H1 (cell line): ENCODE results near the gene ITPR1. TPM values are rescaled to one million over a fixed set of nuclear protein-coding genes. Genes with fewer than 3 reads are reported as not detected.

Source experiments
- CTCF ChIA-PET: fragments of 300-600 bp; sonication (Branson Sonifier 250); formaldehyde crosslinking; loops from one replicate; lab custom pipeline; 2021; ENCODE audit not compliant: partially characterized antibody; lab: Charles Lee
- POLR2A ChIA-PET: fragments of 300-600 bp; sonication (Branson Sonifier 250); formaldehyde crosslinking; loops from one replicate; lab custom pipeline; 2021; ENCODE audit warnings: inconsistent platforms; ENCODE audit not compliant: partially characterized antibody; lab: Charles Lee
- DNase-seq, 2 experiments: peaks; one replicate each; pipeline versions ENCODE4 v3.0.0 to v3.0.0-alpha.2; 2010 to 2022; ENCODE audit warnings: low spot score in 2 of 2, low read depth in 1 of 2, mixed read lengths in 1 of 2
- FAIRE-seq: peaks from 2 replicates; lab custom pipeline; 2011; peaks lifted over from hg19 to GRCh38; lab: Jason Lieb, UNC
- H2AFZ ChIP-seq: 2 replicates; pipeline ENCODE4 v1.8.1; 2012; ENCODE audit warnings: low read length, inconsistent platforms
- H2AK5ac ChIP-seq: 2 replicates; pipeline ENCODE4 v1.6.1; 2013; ENCODE audit warnings: low read depth, low read length
- H2BK120ac ChIP-seq: replicated peaks from 2 replicates; pipeline ENCODE3; 2013; ENCODE audit warnings: low read depth, low read length, inconsistent platforms
- H2BK12ac ChIP-seq: 2 replicates; pipeline ENCODE4 v1.6.1; 2013; ENCODE audit warnings: low read depth, low read length
- H2BK15ac ChIP-seq: 2 replicates; pipeline ENCODE4 v1.6.1; 2013; ENCODE audit warnings: low read length
- H2BK20ac ChIP-seq: 2 replicates; pipeline ENCODE4 v1.6.1; 2013; ENCODE audit warnings: low read length
- H2BK5ac ChIP-seq: 2 replicates; pipeline ENCODE4 v1.6.1; 2013; ENCODE audit warnings: low read depth, low read length
- H3K14ac ChIP-seq: 2 replicates; pipeline ENCODE4 v1.6.1; 2013; ENCODE audit warnings: inconsistent platforms; ENCODE audit not compliant: insufficient read length
- H3K18ac ChIP-seq: 2 replicates; pipeline ENCODE4 v1.6.1; 2013; ENCODE audit warnings: low read length; ENCODE audit errors: extremely low read depth
- H3K23ac ChIP-seq: 2 replicates; pipeline ENCODE4 v1.6.1; 2013; ENCODE audit warnings: inconsistent platforms; ENCODE audit not compliant: insufficient read length
- H3K23me2 ChIP-seq: 2 replicates; pipeline ENCODE4 v1.6.1; 2013; ENCODE audit warnings: low read depth, low read length
- H3K27ac ChIP-seq: 2 replicates; pipeline ENCODE4 v1.6.1; 2011; ENCODE audit warnings: low read depth, low read length, inconsistent platforms
- H3K27me3 ChIP-seq, 4 experiments: replicated peaks in 1 of 4; 1 replicate in 1 of 4; 2 replicates in 3 of 4; pipeline versions ENCODE4 v1.6.1 to v1.8.1; 2011 to 2013; ENCODE audit warnings: low read length in 3 of 4, mild to moderate bottlenecking in 3 of 4, inconsistent platforms in 2 of 4, mixed read lengths in 2 of 4, moderate library complexity in 1 of 4; ENCODE audit not compliant: control insufficient read depth in 3 of 4, insufficient read depth in 3 of 4; ENCODE audit errors: extremely low read depth in 1 of 4
- H3K36me3 ChIP-seq, 4 experiments: 2 replicates each; pipeline versions ENCODE4 v1.6.1 to v1.8.1; 2011 to 2013; ENCODE audit warnings: mild to moderate bottlenecking in 4 of 4, low read length in 3 of 4, moderate library complexity in 2 of 4, control low read depth in 1 of 4, inconsistent platforms in 1 of 4; ENCODE audit not compliant: insufficient read depth in 4 of 4, control insufficient read depth in 2 of 4
- H3K4ac ChIP-seq: replicated peaks from 2 replicates; pipeline ENCODE3; 2013; ENCODE audit warnings: low read length, low read depth, mixed read lengths, inconsistent platforms; ENCODE audit not compliant: insufficient read length
- H3K4me1 ChIP-seq, 4 experiments: replicated peaks in 1 of 4; 1 replicate in 1 of 4; 2 replicates in 3 of 4; pipeline versions ENCODE4 v1.6.1 to v1.8.1; 2011 to 2013; ENCODE audit warnings: low read length in 3 of 4, inconsistent platforms in 2 of 4, mixed read lengths in 1 of 4; ENCODE audit not compliant: insufficient read depth in 4 of 4, control insufficient read depth in 3 of 4
- H3K4me2 ChIP-seq, 2 experiments: 2 replicates each; pipeline versions ENCODE4 v1.6.1 to v1.8.1; 2011 to 2013; ENCODE audit warnings: low read depth in 2 of 2, low read length in 2 of 2, control low read depth in 1 of 2, inconsistent platforms in 1 of 2, mild to moderate bottlenecking in 1 of 2; ENCODE audit not compliant: insufficient read depth in 1 of 2
- H3K4me3 ChIP-seq, 4 experiments: fragments of 200-600, 300-600 bp in 1 of 4; sonication (generic), shearing (Covaris generic), sonication (Bioruptor Twin) in 1 of 4; 2 replicates each; pipeline versions ENCODE4 v1.5.1 to v1.8.1; 2011 to 2016; ENCODE audit warnings: low read length in 4 of 4, low read depth in 3 of 4, control low read depth in 2 of 4, inconsistent platforms in 2 of 4, mild to moderate bottlenecking in 2 of 4, mixed read lengths in 1 of 4, moderate library complexity in 1 of 4; ENCODE audit not compliant: insufficient read depth in 2 of 4; ENCODE audit errors: extremely low read depth in 1 of 4
- H3K56ac ChIP-seq: replicated peaks from 2 replicates; pipeline ENCODE3; 2013; ENCODE audit warnings: low read depth, mild to moderate bottlenecking, mixed read lengths, low read length, inconsistent platforms; ENCODE audit not compliant: insufficient read length
- H3K79me1 ChIP-seq: 2 replicates; pipeline ENCODE4 v1.6.1; 2013; ENCODE audit warnings: low read depth, low read length, control low read depth
- H3K79me2 ChIP-seq, 2 experiments: 2 replicates each; pipeline versions ENCODE4 v1.6.1 to v1.8.1; 2012 to 2013; ENCODE audit warnings: low read length in 2 of 2, mild to moderate bottlenecking in 2 of 2, inconsistent platforms in 1 of 2; ENCODE audit not compliant: insufficient read depth in 2 of 2, control insufficient read depth in 1 of 2
- H3K9ac ChIP-seq, 4 experiments: replicated peaks in 1 of 4; 1 replicate in 1 of 4; 2 replicates in 3 of 4; pipeline versions ENCODE4 v1.6.1 to v1.8.1; 2011 to 2013; ENCODE audit warnings: low read depth in 3 of 4, low read length in 3 of 4, control low read depth in 2 of 4, mild to moderate bottlenecking in 2 of 4, moderate library complexity in 2 of 4, inconsistent platforms in 1 of 4; ENCODE audit errors: extremely low read depth in 1 of 4
- H3K9me3 ChIP-seq, 2 experiments: 2 replicates each; pipeline versions ENCODE4 v1.6.1 to v1.8.1; 2012 to 2013; ENCODE audit warnings: mild to moderate bottlenecking in 2 of 2, moderate library complexity in 2 of 2, control low read depth in 1 of 2, inconsistent platforms in 1 of 2, low read depth in 1 of 2, low read length in 1 of 2, mixed read lengths in 1 of 2; ENCODE audit not compliant: insufficient read depth in 2 of 2
- H4K20me1 ChIP-seq, 2 experiments: replicated peaks in 1 of 2; 2 replicates each; pipeline versions ENCODE3 to v1.8.1; 2011 to 2013; ENCODE audit warnings: inconsistent platforms in 2 of 2, low read length in 2 of 2, mild to moderate bottlenecking in 1 of 2; ENCODE audit not compliant: insufficient read depth in 2 of 2, control insufficient read depth in 1 of 2
- H4K5ac ChIP-seq: 2 replicates; pipeline ENCODE4 v1.6.1; 2013; ENCODE audit warnings: low read length, low read depth, mixed read lengths, inconsistent platforms; ENCODE audit not compliant: insufficient read length
- H4K8ac ChIP-seq: 2 replicates; pipeline ENCODE4 v1.8.0; 2013; ENCODE audit warnings: mild to moderate bottlenecking, moderate library complexity, low read length, inconsistent platforms; ENCODE audit not compliant: insufficient read depth; ENCODE audit errors: extremely low read depth
- H4K91ac ChIP-seq: replicated peaks from 2 replicates; pipeline ENCODE3; 2013; ENCODE audit warnings: low read length, mixed read lengths, inconsistent platforms; ENCODE audit not compliant: insufficient read length
- ATF2 ChIP-seq: IDR thresholded peaks from 2 replicates; pipeline ENCODE4 v1.6.1; 2012; ENCODE audit warnings: low read length, inconsistent platforms
- BRCA1 ChIP-seq: IDR thresholded peaks from 2 replicates; pipeline ENCODE4 v1.6.1; 2012; ENCODE audit warnings: low read depth, low read length, improper control_type of control experiment
- CBX5 ChIP-seq: fragments of 300-800, 300-1000 bp; sonication (generic); IDR thresholded peaks from 2 replicates; pipeline ENCODE4 v1.7.1; 2016; ENCODE audit warnings: antibody characterized with exemption, low read length, low read depth
- CHD1 ChIP-seq: IDR thresholded peaks from 2 replicates; pipeline ENCODE4 v1.6.1; 2012; ENCODE audit warnings: low read depth, low read length, improper control_type of control experiment
- TAF7 ChIP-seq: optimal IDR thresholded peaks from 2 replicates; pipeline ENCODE3; 2011; ENCODE audit warnings: low read depth, mild to moderate bottlenecking, inconsistent platforms, low read length, moderate library complexity, borderline replicate concordance
- ZNF274 ChIP-seq: IDR thresholded peaks from 2 replicates; pipeline ENCODE4 v1.7.0; 2012; ENCODE audit warnings: low read length, borderline replicate concordance; ENCODE audit errors: extremely low read depth
- WGBS, 2 experiments: shearing (Covaris generic) in 1 of 2; methylation state at CpG; one replicate each; pipeline versions ENCODE4 v1.1.6 to v1.1.7; 2013 to 2015; ENCODE audit warnings: low lambda C conversion rate in 2 of 2, mixed read lengths in 2 of 2, inconsistent platforms in 1 of 2, low coverage in 1 of 2, missing lambda C conversion rate in 1 of 2; ENCODE audit not compliant: insufficient replicate concordance in 2 of 2, insufficient coverage in 1 of 2, insufficient read length in 1 of 2; ENCODE audit errors: extremely low coverage in 1 of 2, missing lambda C conversion rate in 1 of 2; 5-methylcytosine and 5-hydroxymethylcytosine counted together
- polyA plus RNA-seq, 7 experiments: library from polyadenylated mRNA; depleted of rRNA in 3 of 7; stranded (reverse) in 5 of 7; unstranded in 2 of 7; fragments of >200 nt in 5 of 7; fragments of 200-250 nt in 2 of 7; gene quantifications; 1 replicate in 5 of 7; 2 replicates in 1 of 7; 4 replicates in 1 of 7; pipeline versions ENCODE4 v1.2.1 to v1.2.3, GENCODE V29; 2011 to 2013; ENCODE audit warnings: missing spikeins in 2 of 7, mixed read lengths in 2 of 7
- total RNA-seq: library from RNA; stranded (reverse); fragmentation: NEBNext Ultra II Directional; extraction: Animal tissue kit (Norgen Biotek cat#: 25700); gene quantifications from 2 replicates; pipeline ENCODE4 v1.2.1, GENCODE V29; 2021

The ITPR1 gene
- total and polyA plus RNA-seq, 2 of the 8 experiments (the other 6 are each of a cell fraction or from before 2014, with no cell fraction given), result 2.5 to 16.3 TPM

GRCh38 chr3:4696266-4696665 lies 203.1 kb downstream of the ITPR1 start:
- no peak for TF ChIP-seq ZNF274
- TF ChIP-seq ATF2, result no peak
- no peak for TF ChIP-seq CBX5
- TF ChIP-seq CHD1, result no peak
- TF ChIP-seq TAF7, result no peak
- TF ChIP-seq BRCA1, result no peak
- CTCF ChIA-PET, result interaction anchor here (0.9 kb wide), 1 partner anchor 12 kb away, joined by 3 read pairs; no protein-coding TSS in a partner anchor

More at GRCh38 chr3:4696266-4696665, 203.1 kb downstream of the ITPR1 start:
- Histone ChIP-seq H3K27ac (no peak overlapping the region), H3K23me2 (no peaks in the 10 kb centered on the region), H2BK15ac (no peak overlapping the region), H3K36me3 (no peaks in the 10 kb centered on the region; a peak in 1 of 8 replicates), H3K4me2 (no peak overlapping the region), H3K4me1 (no peaks in the 10 kb centered on the region), H2AK5ac (no peak overlapping the region), H4K20me1 (no peaks in the 10 kb centered on the region), H3K18ac (no peak overlapping the region), H4K8ac (no peak overlapping the region), H3K27me3 (no peaks in the 10 kb centered on the region), H2AFZ (no peak overlapping the region), H3K9ac (no peak overlapping the region), H4K91ac (no peak overlapping the region), H3K4me3 (no peak overlapping the region), H3K14ac (no peak overlapping the region), H3K9me3 (no peaks in the 10 kb centered on the region), H3K79me2 (no peaks in the 10 kb centered on the region), H3K79me1 (no peaks in the 10 kb centered on the region), H3K56ac (no peak overlapping the region), H4K5ac (no peak overlapping the region), H2BK5ac (no peak overlapping the region), H2BK20ac (no peak overlapping the region), H3K4ac (no peak overlapping the region), H3K23ac (no peak overlapping the region), H2BK120ac (no peak overlapping the region), H2BK12ac (no peak overlapping the region)
- POLR2A ChIA-PET, result no interaction called here
- no peak for DNase-seq
- 87% methylated on average over 4 of the region's 4 CpGs; no CpG with 5 or more reads in 1 of the 2 experiments for WGBS, 2 experiments
- FAIRE-seq, result no peak
